ENCODE data around the gene PLCH2.

The PLCH2 gene

GRCh38 chr1:2508180-2508579, 32.1 kb downstream of the PLCH2 start:
- DNase-seq (ENCODE audit: low read depth): no peak
- Histone ChIP-seq H3K27me3 (replicated peaks; ENCODE audit: control insufficient read depth, insufficient read depth, low read length) (peaks cover 5% of the 10 kb centered on the region), H3K9me3 (ENCODE audit: control insufficient read depth, low read length) (no peaks in the 10 kb centered on the region), H3K4me1 (ENCODE audit: control insufficient read depth, insufficient read depth, low read length) (peaks cover 4% of the 10 kb centered on the region), H3K4me3 (ENCODE audit: low read length) (no peak overlapping the region), H3K36me3 (ENCODE audit: control insufficient read depth, insufficient read depth, low read length, severe bottlenecking) (peaks cover 45% of the 10 kb centered on the region), H3K9ac (ENCODE audit: low read length) (no peak overlapping the region)

GRCh38 chr1:2508751-2509150, 32.7 kb downstream of the PLCH2 start:
- no peak overlapping the region for H3K9ac ChIP-seq (ENCODE audit: low read length)
- H3K4me3 ChIP-seq (ENCODE audit: low read length): no peak overlapping the region
- H3K27me3 ChIP-seq (replicated peaks; ENCODE audit: control insufficient read depth, insufficient read depth, low read length): peaks cover 5% of the 10 kb centered on the region
- no peak for DNase-seq (ENCODE audit: low read depth)
- H3K36me3 ChIP-seq (ENCODE audit: control insufficient read depth, insufficient read depth, low read length, severe bottlenecking): peaks cover 51% of the 10 kb centered on the region
- H3K4me1 ChIP-seq (ENCODE audit: control insufficient read depth, insufficient read depth, low read length): peaks cover 4% of the 10 kb centered on the region
- no peaks in the 10 kb centered on the region for H3K9me3 ChIP-seq (ENCODE audit: control insufficient read depth, low read length)

- Histone ChIP-seq H3K36me3 (ENCODE audit: control insufficient read depth, insufficient read depth, low read length, severe bottlenecking) (peaks cover 55% of the 10 kb centered on the region), H3K27me3 (replicated peaks; ENCODE audit: control insufficient read depth, insufficient read depth, low read length) (peaks cover 5% of the 10 kb centered on the region)
- no peak for DNase-seq (ENCODE audit: low read depth)
Observed at GRCh38 chr1:2509589-2509988, 33.5 kb downstream of the PLCH2 start.

GRCh38 chr1:2510366-2511155, 34.5 kb downstream of the PLCH2 start:
- Histone ChIP-seq H3K4me1 (ENCODE audit: control insufficient read depth, insufficient read depth, low read length) (no peaks in the 10 kb centered on the region), H3K9ac (ENCODE audit: low read length) (no peak overlapping the region), H3K4me3 (ENCODE audit: low read length) (no peak overlapping the region), H3K36me3 (ENCODE audit: control insufficient read depth, insufficient read depth, low read length, severe bottlenecking) (peaks cover 60% of the 10 kb centered on the region), H3K27me3 (replicated peaks; ENCODE audit: control insufficient read depth, insufficient read depth, low read length) (peaks cover 3% of the 10 kb centered on the region), H3K9me3 (ENCODE audit: control insufficient read depth, low read length) (no peaks in the 10 kb centered on the region)
- DNase-seq (ENCODE audit: low read depth): no peak

More at GRCh38 chr1:2509589-2509988, 33.5 kb downstream of the PLCH2 start:
- no peaks in the 10 kb centered on the region for H3K9me3 ChIP-seq (ENCODE audit: control insufficient read depth, low read length)
- H3K4me3 ChIP-seq (ENCODE audit: low read length): no peak overlapping the region
- peaks cover 1% of the 10 kb centered on the region for H3K4me1 ChIP-seq (ENCODE audit: control insufficient read depth, insufficient read depth, low read length)
- no peak overlapping the region for H3K9ac ChIP-seq (ENCODE audit: low read length)

- no peak for DNase-seq (ENCODE audit: low read depth)
- Histone ChIP-seq H3K36me3 (ENCODE audit: control insufficient read depth, insufficient read depth, low read length, severe bottlenecking) (peaks cover 77% of the 10 kb centered on the region), H3K9me3 (ENCODE audit: control insufficient read depth, low read length) (no peaks in the 10 kb centered on the region), H3K9ac (ENCODE audit: low read length) (no peak overlapping the region), H3K4me1 (ENCODE audit: control insufficient read depth, insufficient read depth, low read length) (no peaks in the 10 kb centered on the region), H3K27me3 (replicated peaks; ENCODE audit: control insufficient read depth, insufficient read depth, low read length) (no peaks in the 10 kb centered on the region), H3K4me3 (ENCODE audit: low read length) (no peak overlapping the region)
Observed at GRCh38 chr1:2512862-2513421, 36.9 kb downstream of the PLCH2 start.

GRCh38 chr1:2513939-2514652, 38.0 kb downstream of the PLCH2 start:
- no peak for DNase-seq (ENCODE audit: low read depth)
- Histone ChIP-seq H3K27me3 (replicated peaks; ENCODE audit: control insufficient read depth, insufficient read depth, low read length) (no peaks in the 10 kb centered on the region), H3K9me3 (ENCODE audit: control insufficient read depth, low read length) (no peaks in the 10 kb centered on the region), H3K4me3 (ENCODE audit: low read length) (no peak overlapping the region), H3K9ac (ENCODE audit: low read length) (no peak overlapping the region), H3K4me1 (ENCODE audit: control insufficient read depth, insufficient read depth, low read length) (no peaks in the 10 kb centered on the region), H3K36me3 (ENCODE audit: control insufficient read depth, insufficient read depth, low read length, severe bottlenecking) (peaks cover 83% of the 10 kb centered on the region)

GRCh38 chr1:2514863-2515762, 39.0 kb downstream of the PLCH2 start:
- Histone ChIP-seq H3K4me3 (ENCODE audit: low read length) (no peak overlapping the region), H3K9ac (ENCODE audit: low read length) (no peak overlapping the region), H3K9me3 (ENCODE audit: control insufficient read depth, low read length) (no peaks in the 10 kb centered on the region), H3K27me3 (replicated peaks; ENCODE audit: control insufficient read depth, insufficient read depth, low read length) (no peaks in the 10 kb centered on the region), H3K36me3 (ENCODE audit: control insufficient read depth, insufficient read depth, low read length, severe bottlenecking) (peaks cover 81% of the 10 kb centered on the region), H3K4me1 (ENCODE audit: control insufficient read depth, insufficient read depth, low read length) (no peaks in the 10 kb centered on the region)
- DNase-seq (ENCODE audit: low read depth): no peak

- Histone ChIP-seq H3K4me3 (ENCODE audit: low read length) (no peak overlapping the region), H3K9me3 (ENCODE audit: control insufficient read depth, low read length) (no peaks in the 10 kb centered on the region), H3K27me3 (replicated peaks; ENCODE audit: control insufficient read depth, insufficient read depth, low read length) (no peaks in the 10 kb centered on the region), H3K9ac (ENCODE audit: low read length) (no peak overlapping the region), H3K4me1 (ENCODE audit: control insufficient read depth, insufficient read depth, low read length) (no peaks in the 10 kb centered on the region), H3K36me3 (ENCODE audit: control insufficient read depth, insufficient read depth, low read length, severe bottlenecking) (peaks cover 80% of the 10 kb centered on the region)
- DNase-seq (ENCODE audit: low read depth): no peak
Observed at GRCh38 chr1:2515763-2516080, 39.6 kb downstream of the PLCH2 start.

GRCh38 chr1:2516124-2516523, 40.0 kb downstream of the PLCH2 start:
- peaks cover 82% of the 10 kb centered on the region for H3K36me3 ChIP-seq (ENCODE audit: control insufficient read depth, insufficient read depth, low read length, severe bottlenecking)

GRCh38 chr1:2516946-2517345, 40.9 kb downstream of the PLCH2 start:
- H3K36me3 ChIP-seq (ENCODE audit: control insufficient read depth, insufficient read depth, low read length, severe bottlenecking): peaks cover 78% of the 10 kb centered on the region
- no peaks in the 10 kb centered on the region for H3K9me3 ChIP-seq (ENCODE audit: control insufficient read depth, low read length)
- H3K4me3 ChIP-seq (ENCODE audit: low read length): no peak overlapping the region
- H3K27me3 ChIP-seq (replicated peaks; ENCODE audit: control insufficient read depth, insufficient read depth, low read length): no peaks in the 10 kb centered on the region
- H3K4me1 ChIP-seq (ENCODE audit: control insufficient read depth, insufficient read depth, low read length): no peaks in the 10 kb centered on the region
- no peak overlapping the region for H3K9ac ChIP-seq (ENCODE audit: low read length)
- DNase-seq (ENCODE audit: low read depth): no peak

More at GRCh38 chr1:2516124-2516523, 40.0 kb downstream of the PLCH2 start:
- H3K27me3 ChIP-seq (replicated peaks; ENCODE audit: control insufficient read depth, insufficient read depth, low read length): no peaks in the 10 kb centered on the region
- no peaks in the 10 kb centered on the region for H3K4me1 ChIP-seq (ENCODE audit: control insufficient read depth, insufficient read depth, low read length)
- H3K4me3 ChIP-seq (ENCODE audit: low read length): no peak overlapping the region
- DNase-seq (ENCODE audit: low read depth): no peak
- H3K9me3 ChIP-seq (ENCODE audit: control insufficient read depth, low read length): no peaks in the 10 kb centered on the region
- no peak overlapping the region for H3K9ac ChIP-seq (ENCODE audit: low read length)

GRCh38 chr1:2517966-2518365, 41.9 kb downstream of the PLCH2 start:
- H3K9ac ChIP-seq (ENCODE audit: low read length): no peak overlapping the region
- no peaks in the 10 kb centered on the region for H3K9me3 ChIP-seq (ENCODE audit: control insufficient read depth, low read length)
- no peaks in the 10 kb centered on the region for H3K4me1 ChIP-seq (ENCODE audit: control insufficient read depth, insufficient read depth, low read length)
- H3K27me3 ChIP-seq (replicated peaks; ENCODE audit: control insufficient read depth, insufficient read depth, low read length): no peaks in the 10 kb centered on the region
- H3K36me3 ChIP-seq (ENCODE audit: control insufficient read depth, insufficient read depth, low read length, severe bottlenecking): peaks cover 68% of the 10 kb centered on the region
- no peak overlapping the region for H3K4me3 ChIP-seq (ENCODE audit: low read length)
- no peak for DNase-seq (ENCODE audit: low read depth)

All from adipocyte (in vitro differentiated cells).